NCI-H82 treated with DMSO at 0.1 percent for 48 hours (cell line): Measurements from ENCODE around the gene CDH12.

Source experiments
- DNase-seq: peaks from one replicate; lab custom pipeline; 2025; ENCODE audit not compliant: unreplicated experiment; lab: John Stamatoyannopoulos, UW

The CDH12 gene

GRCh38 chr5:21783074-21783679, 1070.0 kb downstream of the CDH12 start:
- no peak for DNase-seq

GRCh38 chr5:21776466-21776865, 1076.7 kb downstream of the CDH12 start:
- no peak for DNase-seq

- no peak for DNase-seq
Observed at GRCh38 chr5:21774801-21775200, 1078.3 kb downstream of the CDH12 start.

- no peak for DNase-seq
Observed at GRCh38 chr5:21774281-21774680, 1078.9 kb downstream of the CDH12 start.

GRCh38 chr5:21773456-21773855, 1079.7 kb downstream of the CDH12 start:
- no peak for DNase-seq

- no peak for DNase-seq
Observed at GRCh38 chr5:21765406-21765805, 1087.7 kb downstream of the CDH12 start.

- no peak for DNase-seq
Observed at GRCh38 chr5:21739096-21739495, 1114.0 kb downstream of the CDH12 start.

GRCh38 chr5:21723500-21723899, 1129.6 kb downstream of the CDH12 start:
- no peak for DNase-seq

- DNase-seq = no peak
Observed at GRCh38 chr5:21711866-21712758, 1141.0 kb downstream of the CDH12 start.

GRCh38 chr5:21709770-21710169, 1143.4 kb downstream of the CDH12 start:
- no peak for DNase-seq

- DNase-seq = no peak
Observed at GRCh38 chr5:21704974-21705668, 1148.0 kb downstream of the CDH12 start.

- no peak for DNase-seq
Observed at GRCh38 chr5:21701317-21701716, 1151.8 kb downstream of the CDH12 start.
